Activated naive CD8-positive, alpha-beta T cell treated with anti-CD3 and anti-CD28 coated beads, Interleukin-2, amount 50 U/mL, for 16 hours (primary cell): ENCODE results near the gene KLHDC7B.
A peak's percentile ranks its signal among the peaks of the same experiment; 100 is the strongest.

ENCODE experiments used
- DNase-seq: peaks from one replicate; pipeline ENCODE4 v3.0.0-alpha.2; 2020; ENCODE audit warnings: low read depth, low spot score

Gene KLHDC7B

DNA sequence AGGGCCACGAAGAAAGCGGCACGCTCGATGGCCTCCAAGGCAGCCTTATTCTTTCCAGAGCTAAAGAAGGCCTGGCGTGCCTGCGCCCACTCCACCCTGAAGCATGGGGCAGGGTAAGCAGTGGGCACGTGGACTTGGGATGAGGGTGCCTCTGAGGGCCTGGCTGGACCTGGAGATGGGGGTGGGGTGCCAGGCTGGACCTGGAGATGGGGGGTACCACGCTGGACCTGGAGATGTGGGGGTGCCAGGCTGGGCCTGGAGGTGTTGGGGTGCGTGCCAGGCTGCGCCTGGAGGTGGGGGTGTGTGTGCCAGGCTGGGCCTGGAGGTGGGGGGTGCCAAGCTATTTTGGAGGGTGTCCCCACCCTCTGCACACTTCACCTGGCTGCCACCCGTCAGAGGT lies 27.3 kb downstream of the KLHDC7B start:
- no peak for DNase-seq

DNA sequence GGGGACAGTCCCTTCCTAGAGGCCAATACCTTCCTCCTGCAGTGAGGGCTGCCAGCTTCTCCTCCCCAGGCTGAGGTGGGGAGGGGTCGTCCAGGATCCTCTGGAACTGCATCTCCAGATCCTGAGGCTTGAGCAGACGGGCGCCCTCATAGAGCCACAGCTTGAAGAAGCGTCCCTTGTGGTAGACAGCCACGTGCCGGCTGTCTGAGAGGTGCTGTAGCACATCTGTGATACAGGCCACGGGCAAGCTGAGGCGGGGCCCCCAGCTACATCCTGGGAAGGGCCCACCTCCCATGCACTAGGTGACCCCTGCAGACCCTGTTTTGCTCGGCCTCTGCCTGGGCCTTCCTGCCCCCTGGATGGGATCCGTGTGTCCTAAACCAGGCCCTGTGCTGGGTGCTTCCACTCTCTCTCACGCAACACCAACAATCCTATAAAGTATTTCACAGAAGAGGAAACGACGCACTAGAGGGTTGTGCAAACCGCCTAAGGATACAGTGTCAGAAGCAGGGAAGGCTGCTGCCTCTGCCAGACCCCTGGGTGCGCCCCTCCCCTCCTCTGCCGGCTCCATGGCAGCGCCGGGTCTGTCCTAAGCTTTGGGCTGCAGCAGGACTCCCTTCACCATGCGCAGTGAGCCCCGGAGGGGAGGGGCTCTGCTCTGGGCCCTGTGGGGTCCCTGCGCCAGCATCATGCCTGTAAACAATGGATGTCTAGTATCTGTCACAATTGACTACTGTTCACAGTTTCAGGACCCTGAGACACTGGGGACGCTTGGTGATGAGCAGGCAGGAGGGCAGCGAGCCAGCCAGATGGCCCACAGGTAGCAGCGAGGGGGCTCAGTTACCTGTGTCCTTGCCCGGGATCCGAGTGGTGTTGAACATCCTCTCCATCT lies 28.0 kb downstream of the KLHDC7B start:
- no peak for DNase-seq

DNA sequence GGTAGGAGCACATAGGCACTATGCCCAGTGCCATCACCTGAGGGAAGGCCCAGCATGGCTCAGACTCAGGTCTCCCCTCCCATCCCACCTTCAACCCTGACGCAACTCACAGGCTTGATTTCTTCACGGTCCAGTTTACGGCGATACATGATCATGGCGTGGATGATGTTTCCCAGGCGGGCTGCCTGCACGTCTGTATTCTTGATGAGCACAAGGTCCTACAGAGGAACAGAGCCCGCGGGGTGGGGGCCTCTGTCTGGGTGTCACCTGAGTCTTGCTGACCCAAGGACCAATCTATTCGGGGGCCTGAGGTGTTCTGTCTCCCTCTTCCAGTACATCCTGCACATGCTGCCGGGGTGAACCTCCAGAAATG lies 28.7 kb downstream of the KLHDC7B start:
- no peak for DNase-seq

DNA sequence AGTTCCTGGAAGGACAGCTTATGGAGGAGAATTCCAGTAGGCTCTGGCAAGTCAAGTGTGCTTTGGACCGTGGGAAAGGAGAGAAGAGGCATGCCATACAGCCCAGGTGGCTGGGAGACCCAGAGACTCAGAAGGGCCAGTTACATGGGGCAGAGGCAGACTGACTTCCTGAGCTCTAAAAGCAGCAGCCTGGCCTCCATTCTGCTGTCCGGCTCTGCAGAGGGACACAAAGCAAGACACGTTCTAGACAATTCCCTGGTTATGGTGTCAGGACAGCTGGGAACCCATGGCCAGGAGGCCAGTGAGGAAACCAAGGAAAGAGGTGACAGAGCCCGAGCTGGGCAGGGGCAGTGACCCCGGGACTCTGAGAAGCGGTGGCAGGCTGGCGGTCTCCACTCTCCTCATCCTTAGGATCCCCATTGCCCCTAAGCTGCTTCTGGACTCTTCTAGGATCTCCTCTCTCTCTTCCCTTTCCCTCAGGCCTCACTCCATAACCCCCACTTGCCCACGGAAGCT lies 29.8 kb downstream of the KLHDC7B start:
- no peak for DNase-seq

GRCh38 chr22:50576070-50576469 lies 30.4 kb downstream of the KLHDC7B start:
- no peak for DNase-seq

DNA sequence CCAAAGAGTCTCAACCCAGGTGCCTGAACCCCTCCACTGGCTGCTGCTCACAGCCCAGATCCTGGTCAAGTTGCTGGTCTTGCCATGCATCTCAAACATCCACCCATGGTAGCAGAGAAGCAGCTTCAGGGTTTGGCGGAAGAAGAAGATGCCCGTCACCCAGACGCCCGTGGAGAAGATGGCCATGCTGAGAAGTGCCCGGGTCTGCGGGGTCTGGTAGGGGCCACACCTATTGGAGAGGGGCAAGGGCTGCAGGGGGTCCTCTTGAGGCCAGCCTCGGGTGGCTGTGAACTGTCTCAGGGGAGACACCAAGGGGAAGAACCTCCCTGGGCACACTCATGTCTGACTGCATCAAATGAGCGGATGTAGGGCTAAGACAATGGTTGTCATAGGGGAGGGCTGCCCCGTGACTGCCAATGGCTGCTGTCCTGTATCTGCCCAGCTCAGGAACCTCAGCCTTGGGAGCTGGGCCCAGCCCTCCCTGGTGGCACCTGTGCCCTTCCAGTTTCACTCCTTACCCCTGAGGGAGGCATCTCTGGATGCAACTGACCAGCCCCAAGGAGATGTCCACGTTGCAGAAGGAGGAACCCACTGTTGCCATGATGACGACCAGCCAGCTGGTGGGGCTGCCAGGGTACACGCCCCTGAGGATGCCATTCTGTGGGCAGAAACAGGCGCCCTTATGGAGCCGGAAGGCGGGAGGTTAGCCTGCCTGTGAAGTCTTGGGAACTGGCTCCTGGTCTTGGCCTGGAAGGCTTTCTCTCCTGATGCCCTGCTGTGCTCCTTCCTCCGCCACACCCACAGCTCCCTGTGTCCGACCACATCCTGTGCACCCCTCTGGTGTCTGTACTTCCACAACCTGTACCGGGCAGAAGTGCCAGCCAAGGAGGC lies 31.4 kb downstream of the KLHDC7B start:
- DNase-seq, result no peak

DNA sequence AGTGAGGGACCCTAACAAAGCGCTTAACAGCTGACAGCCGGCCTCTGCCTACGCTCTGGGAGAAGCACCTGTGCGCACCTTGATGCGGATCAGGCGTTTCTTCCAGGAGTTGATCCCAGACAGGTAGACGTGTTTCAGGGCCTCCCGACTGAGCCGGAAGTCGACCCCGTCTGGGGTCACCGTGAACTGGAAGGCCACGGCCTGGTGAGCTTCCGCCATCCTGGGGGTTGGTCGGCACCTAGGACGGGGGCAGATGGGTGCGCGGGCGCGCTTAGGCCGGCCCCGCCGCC lies 31.9 kb downstream of the KLHDC7B start:
- DNase-seq, result no peak

GRCh38 chr22:50577987-50578775 lies 32.5 kb downstream of the KLHDC7B start, which contains the start of gene CPT1B:
Gene CPT1B, minus strand, starts transcription at chr22:50578427. Its CDS starts 512 bp downstream, at chr22:50577915.
- DNase-seq, result no peak

- no peak for DNase-seq
These were observed 33.1 kb downstream of the KLHDC7B start for GRCh38 chr22:50578776-50579310.

GRCh38 chr22:50579752-50580151 lies 34.1 kb downstream of the KLHDC7B start:
- no peak for DNase-seq

GRCh38 chr22:50581031-50581949 lies 35.6 kb downstream of the KLHDC7B start:
- no peak for DNase-seq

- DNase-seq, result no peak
These were observed 36.3 kb downstream of the KLHDC7B start for GRCh38 chr22:50581950-50582492.

- peak; percentile 99 for DNase-seq
These were observed 37.0 kb downstream of the KLHDC7B start, which contains the start of gene CHKB for GRCh38 chr22:50582493-50583293. Gene CHKB, minus strand, starts transcription at chr22:50582849. Its CDS starts 68 bp downstream, at chr22:50582781.

DNA sequence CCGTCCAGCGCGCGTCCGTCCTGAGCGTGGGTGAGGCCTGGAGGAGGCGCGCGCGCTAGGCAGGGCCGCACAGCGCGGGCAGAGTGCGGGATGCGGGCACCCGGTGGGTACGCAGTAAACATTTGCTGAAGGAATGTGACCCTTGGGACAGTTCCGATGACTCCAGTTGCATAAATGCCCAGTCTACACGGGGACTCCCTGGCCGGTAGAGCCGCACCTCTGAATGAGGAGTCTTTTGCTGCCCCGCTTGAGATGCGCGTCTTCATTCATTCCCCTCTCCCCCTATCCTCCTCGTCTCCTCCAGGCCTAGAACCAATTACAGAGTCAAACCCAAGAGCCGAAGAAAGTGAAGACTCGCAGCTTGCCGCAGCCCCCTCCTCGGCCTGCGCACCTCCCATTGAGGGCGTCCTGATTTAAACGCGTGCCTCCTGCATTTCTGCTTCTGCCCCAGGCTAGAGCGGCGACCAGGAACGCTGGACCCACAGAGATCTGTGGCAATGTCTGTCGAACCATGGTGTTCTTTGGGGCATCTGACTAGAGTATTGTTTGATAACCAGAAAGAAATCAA lies 37.7 kb downstream of the KLHDC7B start:
- DNase-seq, result no peak

DNA sequence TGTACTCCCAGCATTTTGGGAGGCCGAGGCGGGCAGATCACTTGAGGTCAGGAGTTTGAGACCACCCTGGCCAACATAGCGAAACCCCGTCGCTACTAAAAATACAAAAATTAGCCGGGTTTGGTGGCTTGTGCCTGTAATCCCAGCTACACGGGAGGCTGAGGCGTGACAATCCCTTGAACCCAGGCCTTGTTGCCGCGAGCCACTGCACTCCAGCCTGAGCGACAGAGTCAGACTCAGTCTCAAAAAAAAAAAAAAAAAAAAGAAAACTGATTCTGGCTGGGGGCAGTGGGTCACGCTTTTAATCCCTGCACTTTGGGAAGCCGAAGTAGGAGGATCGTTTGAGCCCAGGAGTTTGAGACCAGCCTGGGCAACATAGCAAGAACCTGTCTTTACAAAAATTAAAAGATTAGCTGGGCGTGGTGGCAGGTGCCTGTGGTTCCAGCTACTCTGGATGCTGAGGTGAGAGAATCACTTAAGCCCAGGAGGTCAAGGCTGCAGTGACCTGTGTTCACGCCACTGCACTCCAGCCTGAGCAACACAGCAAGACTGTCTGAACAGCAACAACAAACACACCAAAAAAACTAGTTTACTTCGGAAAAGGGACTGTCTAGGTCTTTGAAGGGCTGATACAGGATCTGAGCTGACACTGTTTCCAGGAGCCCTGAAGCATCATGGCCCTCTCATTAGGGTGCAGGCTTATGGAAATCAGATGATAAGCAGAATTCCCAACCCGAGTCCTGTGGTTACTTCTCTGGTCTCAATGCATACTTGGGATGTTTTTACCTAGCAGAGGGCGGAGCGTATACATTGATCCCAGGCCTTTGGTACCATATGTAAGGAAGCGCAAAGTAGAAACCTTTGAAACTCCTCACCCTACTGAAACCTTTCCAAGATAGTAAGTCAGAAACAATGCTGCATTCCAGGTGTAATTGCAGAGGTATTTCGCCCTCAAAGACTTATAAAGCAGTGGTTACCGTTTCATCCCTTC lies 38.7 kb downstream of the KLHDC7B start:
- no peak for DNase-seq

DNA sequence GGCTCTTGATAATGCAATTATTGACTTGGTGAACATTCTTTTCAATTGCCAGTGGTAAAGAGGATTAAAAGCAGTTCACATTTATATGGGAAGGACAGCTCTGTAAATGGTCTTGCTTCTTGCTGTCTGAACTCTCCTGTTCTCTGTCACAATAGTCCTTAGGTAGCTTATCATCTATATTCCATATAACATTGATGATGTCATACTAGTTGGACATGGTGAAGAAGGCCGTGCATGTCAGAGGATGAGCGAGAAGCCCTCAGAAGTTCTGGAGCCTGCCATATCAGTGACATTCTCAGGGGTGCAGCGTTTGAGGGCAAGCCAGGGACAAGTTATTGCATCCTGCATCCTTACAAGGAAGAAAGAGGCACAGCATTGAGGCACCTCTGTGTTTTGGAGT lies 39.5 kb downstream of the KLHDC7B start:
- DNase-seq, result no peak

GRCh38 chr22:50585781-50586180 lies 40.1 kb downstream of the KLHDC7B start:
- no peak for DNase-seq

DNA sequence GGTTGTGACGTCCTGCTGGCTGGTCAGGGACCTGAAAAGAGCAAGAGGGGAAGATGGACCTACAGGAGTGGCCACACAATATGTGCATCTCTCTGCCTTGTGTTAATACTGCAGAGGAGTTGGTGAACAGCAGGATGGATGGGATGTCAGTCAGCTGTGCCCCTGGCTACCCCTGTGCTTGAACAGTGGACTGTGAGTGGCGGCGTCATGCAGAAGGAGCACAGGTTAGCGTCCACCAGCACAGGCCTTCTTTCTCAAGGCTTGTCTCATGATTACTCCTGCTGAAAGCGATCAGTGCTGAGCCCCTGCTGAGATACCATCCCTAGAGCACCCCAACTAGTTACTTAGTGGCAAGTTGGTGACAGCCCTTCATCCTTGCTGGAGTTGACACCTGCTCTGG lies 40.7 kb downstream of the KLHDC7B start:
- DNase-seq, result no peak
